Dermis blood vessel endothelial cell (primary cell): Measurements from ENCODE around the gene ARHGAP26. TPM values are rescaled to one million over a fixed set of nuclear protein-coding genes. Genes with fewer than 3 reads are reported as not detected.
"Not testable (repeated sequence)": the region's sequence is repeated elsewhere in the genome, so short reads cannot be mapped to it uniquely, and the experiment has no call there.

Experiments used
- DNase-seq: peaks from one replicate; pipeline ENCODE4 v3.0.0; 2010
- total RNA-seq: library from RNA; depleted of rRNA; stranded (reverse); fragments of >200 nt; gene quantifications from 2 replicates; pipeline ENCODE4 v1.2.3, GENCODE V29; 2014

ARHGAP26 gene
- total RNA-seq, 1 donor from 2014 or later, result 51.7 TPM

DNA sequence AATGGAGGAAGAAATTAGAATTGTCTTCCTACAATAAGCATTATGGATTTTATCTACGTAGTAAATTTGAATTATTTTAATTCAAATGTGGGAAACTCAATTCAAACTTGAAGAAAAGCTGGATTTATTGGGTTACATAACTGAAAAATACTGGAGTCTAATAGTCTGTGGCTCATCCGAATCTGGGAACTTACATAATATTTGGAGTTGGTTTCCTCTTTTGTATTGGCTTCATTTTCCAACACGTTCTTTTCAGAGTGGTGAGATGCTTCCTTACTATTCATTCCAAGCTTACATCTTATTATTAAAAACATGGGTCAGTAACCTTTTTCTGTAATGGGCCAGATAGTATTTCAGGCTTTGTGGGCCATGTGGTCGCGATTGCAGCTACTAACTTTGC, 164.8 kb downstream of the ARHGAP26 start:
- DNase-seq, result no peak

- DNase-seq, result no peak
These were observed 167.2 kb downstream of the ARHGAP26 start for GRCh38 chr5:142937374-142937773.

DNA sequence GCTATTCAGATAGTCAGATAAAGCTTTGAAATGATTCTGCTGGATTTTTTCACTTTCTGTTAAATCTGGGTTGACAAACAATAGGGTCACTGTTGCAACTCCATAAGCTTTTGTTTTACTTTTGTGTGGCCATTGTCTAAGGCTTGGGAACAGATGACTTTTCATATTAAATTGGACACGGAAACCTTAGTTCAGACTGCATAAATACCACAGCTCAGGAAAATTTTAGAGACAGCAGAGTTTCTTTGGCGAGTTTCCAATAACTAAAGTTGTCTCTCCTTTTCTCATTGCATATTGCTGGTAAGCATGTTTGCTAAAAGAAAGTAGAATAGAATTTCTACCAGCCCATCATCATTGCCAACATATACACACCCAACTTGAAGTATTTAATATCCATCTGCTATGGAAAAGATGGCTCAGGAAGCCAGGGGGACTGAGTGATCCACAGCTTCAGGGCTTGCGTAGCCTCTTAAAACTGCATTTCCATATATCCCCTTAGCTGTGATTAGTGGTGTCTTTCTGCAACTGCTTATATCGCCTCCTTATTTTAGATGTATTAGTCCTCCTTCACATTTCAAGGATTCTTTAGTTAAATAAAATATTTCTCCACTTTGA, 168.2 kb downstream of the ARHGAP26 start:
- DNase-seq, result peak; percentile 47

GRCh38 chr5:142939006-142939405, 168.8 kb downstream of the ARHGAP26 start:
- no peak for DNase-seq

DNA sequence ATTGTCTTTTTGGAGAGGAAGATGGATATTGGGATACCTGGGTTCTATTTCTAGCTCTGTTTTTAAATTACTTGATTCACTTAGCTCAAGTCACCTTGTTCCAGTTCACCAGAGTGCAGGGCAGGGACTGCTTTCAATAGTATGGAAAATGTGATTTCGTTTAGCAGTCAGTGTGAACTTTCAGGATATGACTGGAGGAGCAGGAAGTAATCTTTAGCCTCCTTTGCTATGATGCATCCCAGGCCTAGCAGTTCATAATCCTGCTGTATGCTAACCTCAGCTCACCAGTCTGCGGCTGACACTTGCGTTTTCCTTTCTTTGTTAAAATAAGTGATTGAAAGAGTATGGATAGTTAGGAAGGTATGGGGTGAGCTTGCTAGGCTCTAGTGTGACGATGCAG, 169.7 kb downstream of the ARHGAP26 start:
- peak; percentile 92 for DNase-seq

GRCh38 chr5:142941245-142941644, 171.1 kb downstream of the ARHGAP26 start:
- DNase-seq, result no peak

- DNase-seq, result no peak
These were observed 172.7 kb downstream of the ARHGAP26 start for GRCh38 chr5:142942901-142943300.

GRCh38 chr5:142944140-142944539, 174.0 kb downstream of the ARHGAP26 start:
- DNase-seq, result no peak

DNA sequence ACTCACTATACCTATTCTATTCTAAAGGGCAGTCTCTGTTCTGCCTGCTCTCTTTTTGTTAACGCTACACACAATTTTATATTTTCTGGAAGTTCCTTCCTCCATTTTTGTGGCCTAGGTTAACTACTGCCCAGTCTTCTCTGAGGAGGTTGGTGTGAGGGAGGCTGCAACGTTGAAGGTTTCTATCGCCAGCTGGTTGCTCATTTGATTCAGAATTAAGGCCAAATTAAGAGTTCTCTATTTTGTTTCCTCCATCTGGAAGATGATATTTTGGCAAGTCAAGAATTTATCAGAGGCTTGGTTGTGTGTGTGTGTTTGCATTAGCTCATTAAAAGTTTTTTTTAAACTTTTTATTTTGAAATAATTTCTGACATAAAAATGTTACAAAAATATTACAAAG, 175.1 kb downstream of the ARHGAP26 start:
- DNase-seq, result no peak

GRCh38 chr5:142945845-142946244, 175.7 kb downstream of the ARHGAP26 start:
- DNase-seq, result no peak

DNA sequence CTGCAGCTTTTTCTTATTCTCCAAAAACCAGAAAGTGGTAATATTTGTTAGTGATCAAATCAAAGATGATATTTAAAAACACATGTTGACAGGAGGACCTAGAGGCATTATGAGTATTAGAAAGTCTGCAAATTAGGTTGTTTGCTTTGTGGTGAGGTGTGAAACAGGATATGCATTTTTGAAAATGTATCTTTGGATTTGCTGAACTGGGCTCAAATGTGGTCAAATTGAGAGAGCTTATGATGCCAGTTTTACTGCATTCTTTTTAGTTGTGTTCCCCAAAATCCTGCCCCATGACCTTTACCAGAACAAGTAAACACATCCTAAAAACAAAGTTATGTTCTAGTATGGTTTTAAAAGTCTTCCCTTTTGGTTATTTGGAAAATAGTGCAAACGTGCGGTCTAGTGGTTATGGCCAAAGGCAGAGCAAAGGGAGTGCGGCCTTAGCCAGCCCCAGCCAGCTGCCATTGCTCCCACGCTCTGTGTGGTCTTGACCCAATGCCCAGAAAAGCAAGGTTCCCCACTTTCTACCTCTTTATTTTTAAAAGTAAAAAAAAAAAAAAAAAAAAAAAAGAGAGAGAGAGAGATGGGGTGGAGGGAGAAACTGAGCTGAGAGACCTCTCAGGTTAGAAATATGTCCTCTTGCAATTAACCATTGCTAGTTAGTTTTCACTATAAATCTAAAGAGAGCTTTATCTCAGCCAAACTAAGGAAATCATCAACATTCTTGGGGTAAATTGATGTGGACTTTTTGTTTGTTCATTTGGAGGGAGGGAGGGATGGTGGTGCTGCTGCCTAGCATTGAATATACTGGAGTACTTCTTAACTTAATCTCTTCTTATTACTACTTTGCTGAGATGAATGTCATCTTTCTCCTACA, 176.6 kb downstream of the ARHGAP26 start:
- no peak for DNase-seq

DNA sequence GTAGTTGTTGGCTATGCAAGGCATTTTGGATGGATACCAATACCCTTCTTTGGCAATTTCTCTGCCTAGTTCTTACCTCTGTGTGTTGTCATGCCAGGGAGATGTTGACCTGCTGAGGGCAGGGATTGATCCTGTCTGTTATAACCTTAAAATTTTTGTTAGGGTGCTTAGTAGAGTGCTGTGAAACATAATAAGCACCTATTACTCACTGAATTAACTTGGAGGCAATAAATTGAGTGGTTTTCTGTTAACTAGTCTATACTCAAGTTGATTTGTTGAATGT, 177.2 kb downstream of the ARHGAP26 start:
- no peak for DNase-seq

DNA sequence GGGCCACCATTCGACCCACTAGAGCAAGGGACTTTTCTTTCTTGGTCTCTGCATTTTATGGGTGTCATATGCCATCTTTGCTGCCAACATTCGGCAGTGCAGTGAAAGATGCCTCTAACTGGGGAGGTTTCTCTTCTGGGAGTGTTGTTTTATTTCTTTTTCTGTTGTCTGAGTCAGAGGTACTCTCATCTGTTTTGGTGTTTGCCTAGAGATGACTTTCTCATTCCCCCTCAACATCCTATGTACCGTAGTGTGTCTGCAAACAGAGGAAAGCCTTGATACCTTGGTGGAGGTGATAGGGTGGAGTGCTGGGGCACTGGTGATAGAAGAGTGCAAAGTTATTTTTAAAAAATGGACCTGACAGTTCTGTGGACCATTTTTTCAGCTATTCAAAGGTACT, 182.1 kb downstream of the ARHGAP26 start:
- DNase-seq, result no peak

DNA sequence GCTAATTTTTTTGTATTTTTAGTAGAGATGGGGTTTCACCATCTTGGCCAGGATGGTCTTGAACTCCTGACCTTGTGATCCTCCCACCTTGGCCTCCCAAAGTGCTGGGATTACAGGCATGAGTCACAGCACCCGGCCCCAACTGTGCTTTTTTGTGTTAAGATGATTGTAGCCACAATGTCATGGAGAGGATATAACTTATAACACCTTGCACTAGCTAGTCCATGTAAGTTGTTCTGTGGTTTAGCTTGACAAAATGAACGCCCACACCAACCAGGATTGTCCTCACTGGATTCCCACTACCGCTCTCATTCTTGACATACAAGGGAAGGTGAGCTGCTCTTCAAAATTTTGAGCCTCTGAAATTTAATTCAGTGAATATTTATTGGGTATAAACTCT, 182.7 kb downstream of the ARHGAP26 start:
- DNase-seq, result not testable (repeated sequence)

DNA sequence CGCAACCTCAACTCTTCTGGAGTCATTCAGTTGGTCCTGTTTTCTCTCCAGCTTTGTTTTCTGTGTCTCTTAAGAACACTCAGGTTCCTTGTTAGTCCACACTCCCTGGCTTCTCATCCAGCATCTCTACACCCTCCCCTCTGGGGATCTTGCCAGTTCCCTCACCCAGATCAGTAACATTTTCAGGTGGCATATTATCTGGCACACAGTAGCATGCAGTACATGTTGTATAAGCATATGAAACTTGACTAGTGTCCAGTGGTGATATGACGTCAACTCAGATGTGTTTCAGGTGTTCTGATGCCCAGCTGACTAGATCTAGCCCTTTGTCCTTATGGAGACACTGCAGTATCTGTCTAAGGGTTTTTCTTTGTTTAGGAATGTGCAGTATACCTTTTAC, 184.3 kb downstream of the ARHGAP26 start:
- DNase-seq, result no peak

DNA sequence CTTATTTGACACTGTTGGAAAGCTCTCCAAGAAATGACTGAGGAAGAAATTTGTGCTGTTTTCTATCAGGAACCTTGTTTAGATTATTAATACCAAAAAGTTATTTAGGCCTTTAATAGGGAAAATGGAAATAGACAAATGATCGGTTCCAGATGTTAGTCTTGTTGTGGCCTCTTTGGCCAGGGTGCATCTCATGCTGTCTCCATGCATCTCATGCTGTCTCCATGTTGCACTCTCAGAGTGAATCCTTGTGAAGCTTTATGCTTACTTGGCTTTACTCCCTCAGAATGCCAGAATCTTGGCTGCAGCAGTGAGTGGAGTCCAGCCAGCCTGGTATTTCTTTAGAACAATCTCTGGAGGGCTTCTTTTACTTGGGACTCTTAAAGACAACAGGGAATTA, 185.5 kb downstream of the ARHGAP26 start:
- no peak for DNase-seq

GRCh38 chr5:142957528-142957927, 187.4 kb downstream of the ARHGAP26 start:
- DNase-seq, result no peak

GRCh38 chr5:142958944-142959682, 188.9 kb downstream of the ARHGAP26 start:
- DNase-seq, result no peak

- DNase-seq, result peak; percentile 71
These were observed 189.8 kb downstream of the ARHGAP26 start for GRCh38 chr5:142959683-142960657.

GRCh38 chr5:142961440-142962173, 191.4 kb downstream of the ARHGAP26 start:
- no peak for DNase-seq

GRCh38 chr5:142962174-142962533, 192.0 kb downstream of the ARHGAP26 start:
- no peak for DNase-seq
